HG02943 (cell line): ENCODE measurements around the gene PLIN1.

ENCODE experiments used
- ATAC-seq: cut with Tn5 transposase; IDR thresholded peaks from one replicate; pipeline ENCODE4 v1.9.1; 2021; ENCODE audit warnings: mild to moderate bottlenecking, low read depth, moderate library complexity; ENCODE audit not compliant: unreplicated experiment

PLIN1 gene

GRCh38 chr15:89630260-89630659 lies 48.9 kb downstream of the PLIN1 start:
- ATAC-seq: no peak

GRCh38 chr15:89629829-89630228 lies 49.3 kb downstream of the PLIN1 start:
- no peak for ATAC-seq

GRCh38 chr15:89628806-89629715 lies 50.1 kb downstream of the PLIN1 start:
- no peak for ATAC-seq

GRCh38 chr15:89628301-89628700 lies 50.9 kb downstream of the PLIN1 start:
- no peak for ATAC-seq

- no peak for ATAC-seq
These were observed 51.8 kb downstream of the PLIN1 start for GRCh38 chr15:89627256-89627970.

- no peak for ATAC-seq
These were observed 53.5 kb downstream of the PLIN1 start for GRCh38 chr15:89625716-89626115.

GRCh38 chr15:89623165-89623564 lies 56.0 kb downstream of the PLIN1 start:
- no peak for ATAC-seq

- ATAC-seq: no peak
These were observed 57.6 kb downstream of the PLIN1 start for GRCh38 chr15:89621547-89621946.

GRCh38 chr15:89616228-89616627 lies 62.9 kb downstream of the PLIN1 start:
- no peak for ATAC-seq

GRCh38 chr15:89615135-89615534 lies 64.0 kb downstream of the PLIN1 start:
- ATAC-seq: no peak
